OCI-LY1 (cell line): ENCODE measurements around the gene MOB2.

Source experiments
- H2AFZ ChIP-seq: fragments of 200-600 bp; sonication (generic), shearing (Covaris generic); 2 replicates; pipeline ENCODE4 v1.6.0; 2014; ENCODE audit warnings: antibody characterized with exemption, mild to moderate bottlenecking, low read length
- H3F3A ChIP-seq: fragments of 200-600 bp; sonication (generic), shearing (Covaris generic); 2 replicates; pipeline ENCODE4 v1.6.0; 2014; ENCODE audit warnings: mild to moderate bottlenecking, antibody characterized with exemption, low read length, moderate library complexity; ENCODE audit not compliant: insufficient read depth
- H3K27ac ChIP-seq: fragments of 200-600 bp; sonication (generic); 2 replicates; pipeline ENCODE4 v1.5.1; 2014; ENCODE audit warnings: low read length, mixed run types, mild to moderate bottlenecking, low read depth; ENCODE audit not compliant: poor library complexity, severe bottlenecking
- H3K27me3 ChIP-seq: fragments of 200-600 bp; sonication (generic); 2 replicates; pipeline ENCODE4 v1.6.0; 2014; ENCODE audit warnings: antibody characterized with exemption, mild to moderate bottlenecking, low read length, moderate library complexity; ENCODE audit not compliant: insufficient read depth
- H3K36me3 ChIP-seq: fragments of 200-600 bp; sonication (generic); 2 replicates; pipeline ENCODE4 v1.6.1; 2014; ENCODE audit warnings: mild to moderate bottlenecking, antibody characterized with exemption, low read length, moderate library complexity, mixed read lengths; ENCODE audit not compliant: insufficient read depth
- H3K4me1 ChIP-seq: fragments of 200-600 bp; sonication (generic); 2 replicates; pipeline ENCODE4 v1.5.1; 2014; ENCODE audit warnings: mild to moderate bottlenecking, low read length, moderate library complexity; ENCODE audit not compliant: insufficient read depth, severe bottlenecking
- H3K4me2 ChIP-seq: fragments of 200-600 bp; sonication (generic), shearing (Covaris generic); 2 replicates; pipeline ENCODE4 v1.6.1; 2014; ENCODE audit warnings: low read length
- H3K4me3 ChIP-seq: fragments of 200-600 bp; sonication (generic); 2 replicates; pipeline ENCODE4 v1.5.1; 2014; ENCODE audit warnings: low read length, low read depth, mild to moderate bottlenecking, mixed read lengths; ENCODE audit not compliant: poor library complexity, severe bottlenecking
- H3K79me2 ChIP-seq: fragments of 200-600 bp; shearing (Covaris generic); 2 replicates; pipeline ENCODE4 v1.6.1; 2016; ENCODE audit warnings: mixed run types, low read length, mixed read lengths; ENCODE audit not compliant: insufficient read depth
- H3K9ac ChIP-seq: fragments of 200-600 bp; sonication (generic), shearing (Covaris generic); 2 replicates; pipeline ENCODE4 v1.6.1; 2014; ENCODE audit warnings: mild to moderate bottlenecking, low read length, mixed read lengths
- H3K9me2 ChIP-seq: fragments of 200-600 bp; sonication (generic), shearing (Covaris generic); 2 replicates; pipeline ENCODE4 v1.6.1; 2014; ENCODE audit warnings: low read depth, mild to moderate bottlenecking, low read length, mixed read lengths
- H3K9me3 ChIP-seq: fragments of 200-600 bp; shearing (Covaris generic); 2 replicates; pipeline ENCODE4 v1.6.1; 2014; ENCODE audit warnings: low read length, mixed read lengths
- H4K20me1 ChIP-seq: fragments of 200-600 bp; sonication (generic), shearing (Covaris generic); 2 replicates; pipeline ENCODE4 v1.6.0; 2016; ENCODE audit warnings: mild to moderate bottlenecking, low read length; ENCODE audit not compliant: insufficient read depth
- CTCF ChIP-seq: fragments of 200-600 bp; sonication (generic), shearing (Covaris generic); IDR thresholded peaks from 2 replicates; pipeline ENCODE4 v1.5.1; 2017; ENCODE audit warnings: mild to moderate bottlenecking, antibody characterized with exemption, low read length, moderate library complexity, mixed read lengths
- EZH2 ChIP-seq: fragments of 200-600 bp; sonication (generic), shearing (Covaris generic); IDR thresholded peaks from 2 replicates; pipeline ENCODE4 v1.8.0; 2017; ENCODE audit warnings: borderline replicate concordance, mixed run types, mild to moderate bottlenecking, antibody characterized with exemption, low read length, moderate library complexity, mixed read lengths

MOB2 gene

GRCh38 chr11:1440496-1440895, 46.1 kb downstream of the MOB2 start:
- Histone ChIP-seq H3K4me1 (no peaks in the 10 kb centered on the region), H3F3A (no peaks in the 10 kb centered on the region), H3K27ac (no peak overlapping the region), H4K20me1 (no peaks in the 10 kb centered on the region), H3K9ac (no peak overlapping the region), H3K36me3 (no peaks in the 10 kb centered on the region), H3K4me2 (no peak overlapping the region), H2AFZ (no peak overlapping the region), H3K79me2 (no peaks in the 10 kb centered on the region), H3K4me3 (no peak overlapping the region), H3K9me3 (no peaks in the 10 kb centered on the region), H3K9me2 (no peaks in the 10 kb centered on the region), H3K27me3 (no peaks in the 10 kb centered on the region)
- TF ChIP-seq EZH2: no peak

- no peaks in the 10 kb centered on the region for H3K9me3 ChIP-seq
- H3K36me3 ChIP-seq: no peaks in the 10 kb centered on the region
- H3K4me1 ChIP-seq: no peaks in the 10 kb centered on the region
- TF ChIP-seq CTCF: no peak
- no peak for TF ChIP-seq EZH2
- H3K4me2 ChIP-seq: no peak overlapping the region
- no peak overlapping the region for H2AFZ ChIP-seq
- H4K20me1 ChIP-seq: no peaks in the 10 kb centered on the region
- H3K9ac ChIP-seq: no peak overlapping the region
- no peaks in the 10 kb centered on the region for H3K79me2 ChIP-seq
- no peaks in the 10 kb centered on the region for H3K9me2 ChIP-seq
- no peak overlapping the region for H3K4me3 ChIP-seq
- H3K27ac ChIP-seq: no peak overlapping the region
- H3K27me3 ChIP-seq: no peaks in the 10 kb centered on the region
- H3F3A ChIP-seq: no peaks in the 10 kb centered on the region
Measured at GRCh38 chr11:1440066-1440465, 46.5 kb downstream of the MOB2 start.

- no peaks in the 10 kb centered on the region for H3K9me2 ChIP-seq
- no peaks in the 10 kb centered on the region for H3K27me3 ChIP-seq
- H3K9ac ChIP-seq: no peak overlapping the region
- H3K4me1 ChIP-seq: no peaks in the 10 kb centered on the region
- no peaks in the 10 kb centered on the region for H3K79me2 ChIP-seq
- TF ChIP-seq CTCF: no peak
- no peak for TF ChIP-seq EZH2
- H3K4me2 ChIP-seq: no peak overlapping the region
- H4K20me1 ChIP-seq: no peaks in the 10 kb centered on the region
- no peak overlapping the region for H2AFZ ChIP-seq
- no peak overlapping the region for H3K4me3 ChIP-seq
- H3K27ac ChIP-seq: no peak overlapping the region
- H3K36me3 ChIP-seq: no peaks in the 10 kb centered on the region
- no peaks in the 10 kb centered on the region for H3K9me3 ChIP-seq
- H3F3A ChIP-seq: no peaks in the 10 kb centered on the region
Measured at GRCh38 chr11:1439341-1439740, 47.2 kb downstream of the MOB2 start.

- Histone ChIP-seq H3K4me2 (no peak overlapping the region), H3K9me2 (no peaks in the 10 kb centered on the region), H3K27ac (no peak overlapping the region), H3K9ac (no peak overlapping the region), H3K9me3 (no peaks in the 10 kb centered on the region), H3F3A (no peaks in the 10 kb centered on the region), H3K79me2 (no peaks in the 10 kb centered on the region), H3K4me3 (no peak overlapping the region), H4K20me1 (no peaks in the 10 kb centered on the region), H3K36me3 (no peaks in the 10 kb centered on the region), H3K4me1 (no peaks in the 10 kb centered on the region), H3K27me3 (no peaks in the 10 kb centered on the region), H2AFZ (no peak overlapping the region)
- no peak for TF ChIP-seq EZH2
- TF ChIP-seq CTCF: no peak
Measured at GRCh38 chr11:1438967-1439330, 47.6 kb downstream of the MOB2 start.
